Activated CD8-positive, alpha-beta memory T cell treated with anti-CD3 and anti-CD28 coated beads, Interleukin-2, amount 50 U/mL, for 48 hours (primary cell): ENCODE data around the gene GIT1.
A peak's percentile ranks its signal among the peaks of the same experiment; 100 is the strongest.

Experiments
- DNase-seq: peaks from one replicate; pipeline ENCODE4 v3.0.0-alpha.2; 2020

The GIT1 gene

DNA sequence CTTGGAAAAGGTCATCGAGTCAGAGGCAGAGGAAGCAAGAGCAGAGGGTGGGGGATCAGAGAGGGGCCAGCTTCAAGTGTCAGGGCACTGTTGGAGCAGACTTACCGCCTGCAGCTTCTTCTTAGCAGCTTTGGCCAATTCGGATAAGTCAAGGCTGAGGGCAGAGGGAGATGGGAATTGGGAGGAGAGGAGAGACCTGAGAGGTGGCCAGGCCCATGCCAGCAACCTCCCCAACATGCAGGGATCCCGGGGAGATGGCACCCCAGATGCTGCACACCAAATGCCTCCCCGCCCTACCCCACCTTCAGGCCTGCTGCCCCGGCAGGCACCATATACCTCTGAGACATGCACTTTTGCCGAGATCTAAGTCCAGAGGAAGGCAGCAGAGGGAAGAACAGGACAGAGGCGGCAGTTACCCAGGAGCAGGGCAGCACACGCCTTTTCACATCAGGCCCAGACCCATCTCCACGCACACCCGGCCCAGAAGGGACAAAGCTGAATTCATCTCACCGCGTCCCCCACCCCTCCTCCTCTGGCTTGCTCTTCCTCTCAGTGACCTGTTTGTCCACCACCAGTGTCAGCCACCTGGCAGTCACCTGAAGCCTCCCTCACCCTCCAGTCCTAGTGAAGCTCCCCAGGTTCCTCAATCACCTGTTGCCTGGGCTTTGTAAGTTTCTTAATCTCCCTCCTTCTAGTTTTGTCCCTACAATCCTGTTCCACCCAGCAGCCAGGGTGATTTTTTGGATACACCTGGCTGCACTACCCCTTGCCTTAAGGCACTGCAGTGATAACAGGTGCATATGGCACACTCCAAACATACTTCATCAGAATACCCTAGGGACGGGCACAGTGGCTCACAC lies 10.6 kb downstream of the GIT1 start:
- DNase-seq, result no peak

DNA sequence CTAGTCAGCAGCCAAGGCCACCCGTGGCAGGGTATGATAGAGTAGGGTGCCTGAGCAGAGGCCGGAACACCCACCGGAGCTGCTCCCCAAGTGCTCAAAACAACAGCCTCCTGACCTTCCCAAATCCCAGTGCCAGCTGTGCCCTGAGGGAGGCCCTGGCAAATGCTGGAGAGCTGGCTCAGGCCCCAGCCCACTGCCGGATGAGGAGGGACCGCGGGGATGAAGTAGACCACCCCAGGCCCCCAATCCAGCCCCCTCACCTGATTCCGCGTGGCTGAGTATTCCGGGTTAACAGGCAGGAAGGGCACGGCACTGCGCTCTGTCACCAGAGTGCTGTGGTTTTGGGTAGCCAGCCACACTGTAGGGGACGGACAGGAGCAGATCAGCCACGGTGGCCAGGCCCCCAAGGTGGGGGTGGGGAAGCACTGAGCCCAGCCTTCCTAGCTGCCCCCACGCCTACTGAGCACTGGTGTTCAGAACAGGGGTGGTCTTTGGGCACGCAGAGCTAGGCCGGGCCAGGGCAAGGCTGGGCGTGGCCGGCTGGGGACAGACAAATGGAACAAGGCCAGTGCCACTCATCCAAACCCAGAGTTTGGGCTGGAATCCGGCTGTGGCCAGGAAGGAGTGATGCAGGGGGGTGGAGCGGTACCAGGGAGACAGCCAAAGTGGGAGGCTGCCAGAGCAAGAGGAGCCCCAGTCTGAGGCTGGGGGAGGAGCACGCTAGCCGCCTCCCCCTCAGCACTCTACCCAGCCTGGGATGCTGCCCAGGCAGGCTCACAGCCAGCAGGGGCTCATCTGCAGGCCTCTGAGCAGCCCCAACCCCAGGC lies 11.8 kb downstream of the GIT1 start:
- no peak for DNase-seq

DNA sequence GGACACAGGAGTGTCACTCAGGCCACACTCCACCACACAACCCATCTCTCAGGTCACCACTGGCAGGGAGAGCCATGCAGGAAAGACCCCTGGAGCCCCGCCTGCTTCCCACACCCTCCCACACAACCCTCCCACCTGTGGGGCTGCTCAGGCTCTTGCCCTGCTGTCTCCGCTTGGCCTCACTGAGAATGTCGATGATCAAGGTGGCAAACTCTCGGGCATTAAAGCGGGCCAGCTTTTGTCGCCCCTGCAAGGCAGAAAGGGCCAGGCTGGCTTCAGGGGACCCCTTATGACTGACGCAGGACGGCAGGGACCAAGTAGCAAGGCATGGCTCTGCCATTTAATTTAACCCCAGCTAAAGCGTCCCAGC lies 12.5 kb downstream of the GIT1 start:
- no peak for DNase-seq

DNA sequence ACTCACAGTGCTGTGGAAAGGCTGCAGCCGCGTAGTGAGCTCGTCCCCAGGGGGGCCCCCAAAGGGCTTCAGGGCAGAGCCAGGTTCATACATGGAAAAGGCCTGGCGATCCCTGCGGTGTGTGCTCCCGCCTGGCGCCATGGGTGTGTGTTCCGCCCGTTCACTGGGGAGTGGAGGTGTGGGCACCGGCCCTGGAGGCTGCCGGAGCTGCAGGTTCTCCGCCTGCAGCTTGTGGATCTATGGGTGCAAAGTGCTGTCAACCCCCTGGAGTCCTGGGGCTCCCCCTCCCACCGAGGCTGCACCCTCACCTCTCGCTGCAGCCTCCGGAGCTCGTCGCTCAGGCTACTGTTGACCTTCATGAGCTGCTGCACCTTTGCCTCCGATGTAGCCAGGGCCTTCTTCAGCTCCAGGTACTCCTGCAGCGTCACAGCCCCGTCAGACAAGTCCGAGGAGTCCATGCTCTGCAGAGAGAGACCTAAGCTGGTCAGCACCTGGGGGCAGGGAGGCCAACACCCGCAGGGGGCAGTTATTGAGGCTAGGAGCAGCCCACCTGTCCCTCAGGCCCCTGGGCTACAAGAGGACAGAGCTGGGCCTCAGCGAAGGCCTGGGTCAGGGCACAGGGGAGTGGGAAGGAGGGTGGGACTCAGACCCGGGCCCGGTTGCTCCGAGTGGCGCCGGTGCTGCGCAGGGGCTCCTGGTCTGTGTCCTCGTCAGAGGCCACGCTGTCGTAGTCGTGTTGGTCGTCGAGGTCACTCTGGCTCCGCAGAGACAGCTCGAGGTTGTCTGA lies 13.0 kb downstream of the GIT1 start:
- no peak for DNase-seq

DNA sequence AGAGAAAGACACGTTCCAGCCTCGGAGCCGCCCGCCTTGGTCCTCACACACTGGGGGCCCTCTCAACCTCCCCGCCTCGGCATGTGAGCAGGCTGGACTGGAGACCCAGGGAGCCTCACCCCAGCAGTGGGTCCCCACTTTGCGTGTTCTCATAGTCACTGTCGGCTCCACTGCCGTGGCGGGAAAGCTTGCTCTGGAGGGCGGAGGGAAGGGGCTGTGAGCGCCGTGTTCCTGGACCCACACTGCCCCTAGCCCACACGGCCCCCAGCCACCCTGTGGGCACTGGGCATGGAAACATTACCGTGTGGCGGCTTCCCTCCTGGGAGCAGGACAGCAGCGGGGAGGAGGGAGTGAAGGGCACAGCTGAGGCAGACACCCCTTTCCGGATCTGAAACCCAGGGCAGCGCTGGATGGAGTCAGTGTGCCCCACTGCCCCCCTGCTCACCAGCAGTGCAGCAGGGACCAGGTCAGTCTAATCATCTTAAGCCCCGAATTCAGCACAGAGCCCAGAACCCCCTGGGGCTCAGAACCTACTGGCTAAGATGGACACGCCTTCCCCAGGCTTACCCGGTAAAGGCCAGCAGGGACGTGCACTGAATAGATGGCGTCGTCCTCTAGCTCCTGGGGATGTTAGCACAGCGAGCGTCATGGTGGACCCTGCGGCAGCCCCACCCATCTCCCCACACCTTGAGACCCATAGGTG lies 13.8 kb downstream of the GIT1 start:
- DNase-seq, result no peak

DNA sequence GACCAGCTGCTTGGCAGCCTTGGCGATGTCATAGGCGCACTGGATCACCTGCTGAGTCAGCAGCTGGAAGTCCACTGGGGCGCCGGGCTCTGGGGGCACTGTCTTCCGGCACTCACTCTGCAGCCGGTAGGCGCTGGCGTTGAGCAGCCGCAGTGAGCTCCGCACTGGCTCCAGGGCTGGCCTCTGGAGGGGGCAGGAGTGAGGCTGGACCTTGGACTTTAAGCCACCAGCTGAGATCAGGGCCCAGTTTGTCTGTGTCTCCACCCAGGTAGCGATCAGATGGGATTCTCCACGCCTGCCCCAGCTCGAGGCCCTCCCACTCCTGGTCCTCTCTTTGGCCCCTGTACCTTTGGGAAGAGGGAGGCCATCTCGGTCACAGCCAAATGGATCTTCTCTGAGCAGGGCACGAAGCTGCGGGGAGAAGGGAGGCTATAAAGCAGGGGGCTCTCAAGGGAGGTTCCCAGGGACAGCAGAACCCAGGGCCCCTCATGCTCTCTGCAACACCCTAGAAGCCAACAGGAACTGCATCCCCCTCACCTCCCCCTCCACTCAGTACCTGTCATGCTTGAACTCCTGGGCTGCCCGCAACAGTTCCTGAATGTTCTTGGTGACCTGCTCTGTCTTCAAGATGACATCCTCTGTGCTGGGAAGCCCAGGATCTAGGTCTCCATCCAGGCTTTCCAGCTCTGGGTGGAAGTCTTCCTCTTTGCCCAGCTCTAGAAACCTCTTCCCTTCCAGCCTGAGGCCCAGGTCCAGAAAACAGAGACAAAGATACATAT lies 14.5 kb downstream of the GIT1 start:
- no peak for DNase-seq

DNA sequence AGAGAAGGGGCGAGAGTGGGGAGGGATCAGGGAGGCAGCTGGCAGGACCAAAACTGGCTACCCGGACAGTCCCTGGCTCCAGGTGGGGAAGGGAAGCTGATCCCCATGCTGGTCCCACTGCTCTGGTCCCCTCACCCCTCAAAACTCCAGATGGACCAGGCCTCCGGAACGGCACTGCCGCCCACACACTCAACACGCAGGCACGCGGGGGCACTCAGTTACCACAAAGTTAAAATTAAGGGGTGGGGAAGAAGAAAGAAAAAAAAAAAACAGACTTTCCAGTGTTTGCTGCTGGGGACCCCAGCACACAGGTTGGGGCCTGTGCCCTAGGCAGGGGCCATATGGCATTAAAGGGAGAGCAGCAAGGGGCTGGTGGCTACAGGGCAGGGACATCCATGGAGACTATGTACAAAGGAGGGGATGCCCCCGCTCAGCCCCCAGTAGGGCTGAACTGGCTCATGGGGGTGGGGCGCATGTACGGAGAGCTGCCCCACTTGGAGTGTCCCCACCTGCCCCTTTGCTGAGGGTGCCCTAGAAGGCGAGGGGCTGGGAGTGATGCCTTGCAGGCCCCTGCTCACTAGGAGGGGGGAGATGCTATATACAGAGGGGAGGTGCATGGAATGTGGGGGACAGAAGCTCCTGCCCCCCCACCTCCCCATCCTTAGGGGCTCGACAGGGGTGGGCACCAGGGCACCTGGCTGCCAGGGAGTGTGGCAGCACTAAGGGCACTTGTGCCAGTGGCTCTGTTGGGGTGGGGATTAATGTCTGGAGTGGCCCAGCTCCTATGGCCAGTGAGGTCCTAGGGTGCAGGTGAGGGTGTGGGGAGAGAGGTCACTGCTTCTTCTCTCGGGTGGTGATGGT lies 15.3 kb downstream of the GIT1 start:
- no peak for DNase-seq

DNA sequence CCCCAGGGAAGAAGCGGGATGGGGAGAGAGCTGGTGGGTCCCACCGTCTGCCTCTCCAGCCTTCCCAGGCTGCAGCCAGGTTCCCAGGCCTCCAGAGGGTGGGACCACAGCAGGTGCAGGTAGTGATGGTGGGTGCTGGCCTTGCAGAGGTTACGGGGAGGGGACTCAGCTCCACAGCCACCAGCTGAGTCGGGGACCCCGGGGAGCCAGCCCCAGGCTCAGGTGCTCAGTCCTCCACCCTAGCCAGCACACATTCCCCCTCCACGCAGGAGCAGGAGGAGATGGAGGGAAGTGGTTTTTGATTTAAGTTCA lies 15.9 kb downstream of the GIT1 start:
- DNase-seq, result no peak

DNA sequence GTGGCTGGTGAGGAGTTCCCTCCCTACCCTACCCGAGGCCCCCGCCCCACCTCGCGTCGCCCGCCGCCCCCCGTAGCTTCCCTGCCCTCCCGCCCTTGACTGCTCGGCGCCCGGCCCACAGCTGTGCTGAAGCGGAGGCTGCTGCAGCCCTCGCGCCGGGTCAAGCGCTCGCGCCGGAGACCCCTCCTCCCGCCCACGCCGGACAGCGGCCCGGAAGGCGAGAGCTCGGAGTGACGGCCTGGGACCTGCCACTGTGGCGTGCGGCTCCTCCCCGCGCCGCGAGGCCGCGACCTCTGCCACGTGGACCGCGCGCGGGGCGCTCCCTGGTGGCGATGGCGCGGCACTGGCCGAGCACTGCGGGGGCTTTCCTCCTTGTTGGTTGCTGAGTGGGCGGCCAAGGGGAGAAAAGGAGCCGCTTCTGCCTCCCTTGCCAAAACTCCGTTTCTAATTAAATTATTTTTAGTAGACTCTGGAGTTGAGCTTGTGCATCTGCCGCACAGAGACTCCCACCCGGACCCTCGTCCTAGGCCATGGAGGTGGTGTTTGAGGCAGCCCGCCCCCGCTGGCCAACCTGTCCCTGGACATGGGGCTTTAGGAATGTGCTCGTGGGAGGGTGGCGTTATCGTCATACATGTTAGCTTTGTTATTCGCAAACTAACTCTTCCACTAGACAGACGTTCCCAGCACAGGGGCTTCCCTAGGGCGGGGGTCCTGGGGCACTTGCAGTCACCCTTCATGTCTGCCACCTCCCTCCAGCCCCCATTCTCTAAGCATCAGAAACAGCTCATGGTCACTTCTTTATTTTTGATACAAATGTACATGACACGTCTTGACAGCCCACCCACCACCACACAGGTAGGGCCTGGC lies 16.5 kb downstream of the GIT1 start:
- DNase-seq, result peak; percentile 84

DNA sequence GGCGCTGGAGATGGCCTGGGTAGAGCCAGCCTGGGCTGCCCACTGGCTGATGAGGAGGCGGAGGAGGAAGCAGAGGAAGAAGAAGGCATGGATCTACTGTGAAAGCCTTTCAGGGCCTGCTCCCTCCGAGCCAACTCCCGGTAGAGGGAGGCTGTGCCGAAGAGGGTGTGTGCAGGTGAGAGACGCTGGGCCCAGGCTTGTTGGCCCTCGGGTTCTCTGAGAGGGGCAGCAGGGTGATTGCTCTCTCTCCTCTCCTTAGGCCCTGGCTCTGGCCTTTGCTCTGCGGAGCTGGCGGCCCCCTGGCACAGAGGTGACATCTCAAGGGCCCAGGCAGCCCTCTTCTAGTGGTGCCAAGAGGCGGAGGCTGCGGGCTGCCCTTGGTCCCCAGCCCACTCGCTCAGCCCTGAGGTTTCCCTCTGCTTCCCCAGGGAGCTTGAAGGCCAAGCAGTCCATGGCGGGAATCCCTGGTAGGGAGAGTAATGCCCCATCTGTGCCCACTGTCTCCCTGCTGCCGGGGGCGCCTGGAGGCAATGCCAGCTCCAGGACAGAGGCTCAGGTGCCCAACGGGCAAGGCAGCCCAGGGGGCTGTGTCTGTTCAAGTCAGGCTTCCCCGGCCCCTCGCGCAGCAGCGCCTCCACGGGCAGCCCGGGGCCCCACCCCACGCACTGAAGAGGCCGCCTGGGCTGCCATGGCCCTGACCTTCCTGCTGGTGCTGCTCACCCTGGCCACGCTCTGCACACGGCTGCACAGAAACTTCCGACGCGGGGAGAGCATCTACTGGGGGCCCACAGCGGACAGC lies 17.4 kb downstream of the GIT1 start:
- no peak for DNase-seq

DNA sequence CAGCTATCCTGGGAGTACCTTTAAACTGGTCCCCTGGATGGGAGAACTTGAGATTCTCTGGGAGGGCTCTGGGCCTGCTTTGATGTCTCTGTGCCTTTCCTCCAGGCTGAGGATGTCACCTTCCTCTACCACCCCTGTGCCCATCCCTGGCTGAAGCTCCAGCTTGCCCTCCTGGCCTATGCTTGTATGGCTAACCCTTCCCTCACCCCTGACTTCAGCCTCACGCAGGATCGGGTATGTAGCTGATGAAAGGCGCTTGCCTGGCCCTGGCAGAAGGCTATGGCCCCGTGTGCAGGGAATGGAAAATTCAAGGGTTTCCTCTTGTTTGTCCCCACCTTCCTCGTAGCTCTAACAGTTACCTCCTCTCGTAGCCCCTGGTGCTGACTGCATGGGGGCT lies 18.0 kb downstream of the GIT1 start:
- DNase-seq, result no peak

DNA sequence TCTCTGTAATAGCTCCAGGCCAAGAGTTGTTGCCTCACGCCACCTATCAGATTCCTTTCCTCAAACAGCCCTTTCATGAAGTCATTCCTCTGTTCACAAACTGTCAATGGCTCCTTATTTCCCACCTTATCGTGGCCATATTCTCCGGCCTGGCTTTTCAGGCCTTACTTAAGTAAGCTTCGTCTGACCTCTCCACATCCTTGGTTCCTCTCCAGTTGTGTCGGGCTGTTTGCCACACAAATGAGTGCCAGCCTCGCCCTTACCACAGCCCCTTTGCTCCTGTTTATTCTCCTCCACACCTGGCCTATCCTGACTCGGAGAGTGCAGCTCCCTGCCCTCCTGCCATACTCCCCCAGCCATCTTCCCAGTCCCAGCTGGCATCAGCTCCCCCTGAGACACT lies 18.9 kb downstream of the GIT1 start:
- peak; percentile 40 for DNase-seq

DNA sequence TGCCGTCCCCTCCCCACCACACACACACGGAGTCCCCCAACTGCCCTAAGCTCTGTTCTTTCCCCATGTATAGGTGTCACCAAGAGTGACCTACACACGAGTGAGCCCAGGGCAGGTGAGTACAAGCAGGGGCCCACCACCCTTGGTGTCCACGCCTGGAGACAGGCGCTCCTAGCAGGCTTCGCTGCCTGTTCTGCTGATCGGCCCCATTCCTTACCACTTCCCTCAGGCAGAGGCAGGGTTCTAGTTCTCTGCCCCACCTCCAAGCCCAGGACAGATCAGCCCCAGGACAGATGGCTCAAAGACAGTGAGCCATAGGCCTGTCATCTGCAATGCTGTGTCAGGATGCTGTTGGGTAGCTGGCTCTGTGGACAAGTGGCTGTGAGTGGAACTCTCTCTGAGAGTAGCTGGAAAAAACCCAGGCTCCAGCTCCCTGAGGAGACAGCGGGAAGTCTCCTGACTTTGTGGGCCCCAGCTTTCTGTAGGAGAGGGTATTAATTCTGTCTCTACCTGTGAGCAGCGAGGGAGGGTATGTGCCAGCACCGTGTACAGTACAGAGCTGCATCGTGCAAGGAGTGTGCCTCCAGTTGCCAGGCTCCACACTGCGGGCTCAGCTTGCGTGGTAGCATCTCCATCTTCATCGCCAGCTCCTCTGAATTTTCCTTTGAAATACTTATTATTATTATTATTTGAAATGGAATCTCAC lies 20.1 kb downstream of the GIT1 start:
- no peak for DNase-seq

DNA sequence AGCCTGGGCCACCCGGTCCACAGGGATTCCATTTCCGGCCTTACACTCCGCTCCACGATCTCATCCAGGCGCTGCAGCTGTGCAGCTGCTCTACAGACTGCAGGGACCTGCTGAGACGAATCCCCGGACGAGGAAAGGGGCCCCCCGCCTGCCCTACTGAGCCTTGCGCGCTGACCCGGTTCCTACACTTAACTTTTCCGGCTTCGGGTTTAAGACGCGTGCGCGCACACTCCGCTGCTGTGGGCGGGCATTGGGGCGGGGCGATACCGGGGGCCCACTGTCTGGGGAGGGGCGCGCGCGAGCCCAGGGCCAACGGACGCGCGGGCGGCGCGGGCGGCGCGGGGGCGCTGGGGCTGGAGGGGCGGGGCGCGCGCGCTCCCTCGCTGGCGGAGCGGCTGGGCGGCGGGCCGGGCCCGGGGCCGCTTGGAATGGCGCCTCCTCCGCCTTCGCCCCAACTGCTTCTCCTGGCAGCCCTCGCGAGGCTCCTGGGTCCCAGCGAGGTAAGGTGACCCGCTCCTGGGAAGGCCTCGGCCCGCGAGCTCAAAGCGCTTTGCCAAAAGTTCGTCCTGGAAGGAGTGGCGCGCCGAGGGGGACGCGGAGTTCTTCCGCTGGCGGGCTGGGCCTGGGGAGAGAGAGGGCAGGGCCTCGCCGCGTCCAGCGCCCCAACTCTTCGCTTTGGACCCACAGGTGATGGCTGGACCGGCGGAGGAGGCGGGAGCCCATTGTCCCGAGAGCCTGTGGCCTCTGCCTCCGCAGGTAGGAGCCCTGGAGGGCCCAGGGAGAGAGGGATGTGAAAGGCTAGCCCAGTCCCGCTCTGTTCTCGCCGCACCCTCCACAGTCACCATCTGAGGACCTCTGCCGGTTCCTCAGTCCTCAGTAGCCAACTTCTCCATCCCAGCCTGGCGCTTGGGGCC lies 20.9 kb downstream of the GIT1 start, which contains the start of gene TP53I13:
TP53I13 (plus strand) TSS at position 371 of the 914 bp plus-strand sequence; CDS start at position 429, 58 bp downstream.
- peak; percentile 92 for DNase-seq

DNA sequence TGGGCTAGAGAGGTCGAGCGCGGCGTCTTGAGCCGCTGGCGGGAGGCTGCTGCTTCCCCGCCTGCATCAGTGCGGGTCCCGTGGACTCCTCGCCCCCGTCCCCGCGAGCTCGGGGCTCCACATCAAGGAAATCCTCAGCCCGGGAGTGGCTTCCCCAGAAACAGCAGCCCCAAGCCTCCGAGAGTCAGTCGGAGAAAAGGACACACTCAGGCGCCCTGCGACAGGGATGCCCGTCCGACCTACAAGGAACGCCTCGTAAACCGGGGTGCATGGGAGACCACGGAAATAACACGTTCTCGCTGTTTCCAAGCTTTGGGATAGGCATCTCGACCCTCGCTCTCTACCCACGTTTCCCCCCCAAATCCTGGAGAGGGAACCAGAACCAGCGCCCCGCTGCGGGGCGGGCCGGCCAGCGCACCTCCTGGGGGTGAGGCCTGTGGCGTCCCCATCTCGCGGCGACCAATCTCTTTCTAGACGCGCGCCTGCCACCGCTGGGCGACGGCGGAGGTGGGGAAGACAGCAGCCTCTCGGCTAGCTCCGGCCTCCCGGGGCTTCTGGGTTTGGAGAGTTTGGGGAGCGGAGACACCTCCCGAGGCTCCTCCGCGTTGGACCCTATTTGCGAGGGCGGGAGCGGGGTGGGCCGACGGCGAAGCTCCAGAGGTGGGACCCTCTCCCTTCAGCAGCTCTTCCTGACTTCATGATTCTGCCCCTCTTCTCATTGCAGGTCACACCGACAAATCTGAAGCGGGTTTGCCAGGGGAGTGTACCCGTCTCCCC lies 21.7 kb downstream of the GIT1 start:
- peak; percentile 88 for DNase-seq

DNA sequence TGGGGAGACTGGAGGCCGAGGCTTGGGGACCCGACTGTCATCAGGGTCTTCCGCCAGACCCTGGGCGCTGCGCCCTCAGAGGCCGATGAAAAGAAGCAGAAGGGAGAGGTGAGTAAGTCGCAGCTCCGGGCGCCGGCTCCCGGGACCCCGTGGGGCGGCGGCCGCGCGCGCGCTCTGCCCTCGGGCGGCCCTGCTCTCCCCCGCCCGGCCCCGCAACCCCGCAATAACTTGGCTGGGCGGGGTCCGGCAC lies 22.2 kb downstream of the GIT1 start:
- DNase-seq, result no peak
